ENCODE data around the gene TH.

- TF ChIP-seq, protein P1, sequence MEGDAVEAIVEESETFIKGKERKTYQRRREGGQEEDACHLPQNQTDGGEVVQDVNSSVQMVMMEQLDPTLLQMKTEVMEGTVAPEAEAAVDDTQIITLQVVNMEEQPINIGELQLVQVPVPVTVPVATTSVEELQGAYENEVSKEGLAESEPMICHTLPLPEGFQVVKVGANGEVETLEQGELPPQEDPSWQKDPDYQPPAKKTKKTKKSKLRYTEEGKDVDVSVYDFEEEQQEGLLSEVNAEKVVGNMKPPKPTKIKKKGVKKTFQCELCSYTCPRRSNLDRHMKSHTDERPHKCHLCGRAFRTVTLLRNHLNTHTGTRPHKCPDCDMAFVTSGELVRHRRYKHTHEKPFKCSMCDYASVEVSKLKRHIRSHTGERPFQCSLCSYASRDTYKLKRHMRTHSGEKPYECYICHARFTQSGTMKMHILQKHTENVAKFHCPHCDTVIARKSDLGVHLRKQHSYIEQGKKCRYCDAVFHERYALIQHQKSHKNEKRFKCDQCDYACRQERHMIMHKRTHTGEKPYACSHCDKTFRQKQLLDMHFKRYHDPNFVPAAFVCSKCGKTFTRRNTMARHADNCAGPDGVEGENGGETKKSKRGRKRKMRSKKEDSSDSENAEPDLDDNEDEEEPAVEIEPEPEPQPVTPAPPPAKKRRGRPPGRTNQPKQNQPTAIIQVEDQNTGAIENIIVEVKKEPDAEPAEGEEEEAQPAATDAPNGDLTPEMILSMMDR (IDR thresholded peaks at IDR 0.05; ENCODE audit: low read depth, low read length, poor library complexity, severe bottlenecking), result no peak
- TF ChIP-seq EZH2phosphoT487 (IDR thresholded peaks at IDR 0.05; ENCODE audit: borderline replicate concordance, low read length), result no peak
These were observed 33.7 kb upstream of the TH start for GRCh38 chr11:2205214-2205720.

Measured in DOHH2 (cell line).